Fibroblast of lung (primary cell): ENCODE data around the gene NPIPB5.
"Not testable (repeated sequence)": the region's sequence is repeated elsewhere in the genome, so short reads cannot be mapped to it uniquely, and the experiment has no call there.

Source experiments
- EZH2 ChIP-seq: IDR thresholded peaks from 2 replicates; pipeline ENCODE4 v1.5.1; 2012; ENCODE audit warnings: low read length, control low read depth, mild to moderate bottlenecking; ENCODE audit errors: missing control alignments
- TF ChIP-seq, protein P1 (sequence below), 2 donors: IDR thresholded peaks in 1 of 2; conservative IDR thresholded peaks in 1 of 2; 1 replicate in 1 of 2; 2 replicates in 1 of 2; pipeline ENCODE4 v1.5.1; 2011 to 2012; ENCODE audit warnings: low read length in 2 of 2, control low read depth in 1 of 2, inconsistent platforms in 1 of 2, low read depth in 1 of 2, mild to moderate bottlenecking in 1 of 2

DNA sequence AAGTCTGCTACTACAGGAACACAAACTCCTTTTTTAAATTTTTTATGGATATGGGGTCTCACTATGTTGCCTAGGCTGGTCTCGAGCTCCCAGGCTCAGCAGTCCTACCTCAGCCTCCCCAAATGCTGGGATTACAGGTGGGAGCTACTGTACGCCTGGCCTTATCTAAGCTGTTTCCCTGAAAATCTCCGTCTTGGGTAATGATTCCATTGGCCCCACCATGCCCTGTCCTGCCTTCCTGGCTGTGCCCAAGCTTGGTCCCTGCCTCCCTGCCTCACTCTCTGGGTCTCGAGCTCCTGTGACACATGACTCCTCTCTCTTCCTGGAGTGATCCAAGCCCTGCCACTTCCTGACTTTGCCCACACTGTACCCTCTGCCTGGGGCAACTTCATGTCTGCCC, 27.3 kb downstream of the NPIPB5 start:
- TF ChIP-seq, protein P1, sequence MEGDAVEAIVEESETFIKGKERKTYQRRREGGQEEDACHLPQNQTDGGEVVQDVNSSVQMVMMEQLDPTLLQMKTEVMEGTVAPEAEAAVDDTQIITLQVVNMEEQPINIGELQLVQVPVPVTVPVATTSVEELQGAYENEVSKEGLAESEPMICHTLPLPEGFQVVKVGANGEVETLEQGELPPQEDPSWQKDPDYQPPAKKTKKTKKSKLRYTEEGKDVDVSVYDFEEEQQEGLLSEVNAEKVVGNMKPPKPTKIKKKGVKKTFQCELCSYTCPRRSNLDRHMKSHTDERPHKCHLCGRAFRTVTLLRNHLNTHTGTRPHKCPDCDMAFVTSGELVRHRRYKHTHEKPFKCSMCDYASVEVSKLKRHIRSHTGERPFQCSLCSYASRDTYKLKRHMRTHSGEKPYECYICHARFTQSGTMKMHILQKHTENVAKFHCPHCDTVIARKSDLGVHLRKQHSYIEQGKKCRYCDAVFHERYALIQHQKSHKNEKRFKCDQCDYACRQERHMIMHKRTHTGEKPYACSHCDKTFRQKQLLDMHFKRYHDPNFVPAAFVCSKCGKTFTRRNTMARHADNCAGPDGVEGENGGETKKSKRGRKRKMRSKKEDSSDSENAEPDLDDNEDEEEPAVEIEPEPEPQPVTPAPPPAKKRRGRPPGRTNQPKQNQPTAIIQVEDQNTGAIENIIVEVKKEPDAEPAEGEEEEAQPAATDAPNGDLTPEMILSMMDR (conservative IDR thresholded peaks at IDR 0.05 in 1 of 2, IDR thresholded peaks at IDR 0.05 in 1 of 2; ENCODE audit: low read depth in 1 of 2, low read length in 2 of 2): not testable (repeated sequence)
- not testable (repeated sequence) for TF ChIP-seq EZH2
